AG20443 (cell line): ENCODE results near the gene FAM76A.
A peak's percentile ranks its signal among the peaks of the same experiment; 100 is the strongest.
"Not testable (repeated sequence)": the region's sequence is repeated elsewhere in the genome, so short reads cannot be mapped to it uniquely, and the experiment has no call there.

Source experiments
- DNase-seq: peaks from one replicate; pipeline ENCODE4 v3.0.0; 2012; ENCODE audit warnings: low spot score, mixed read lengths

Gene FAM76A

GRCh38 chr1:27724961-27725373 lies 794 bp upstream of the FAM76A start:
- no peak for DNase-seq

GRCh38 chr1:27726173-27727044 lies 648 bp downstream of the FAM76A start:
- DNase-seq = peak; percentile 80

GRCh38 chr1:27727126-27727525 lies 1.4 kb downstream of the FAM76A start:
- DNase-seq = peak; percentile 26

- no peak for DNase-seq
Measured at GRCh38 chr1:27736252-27736651, 10.5 kb downstream of the FAM76A start.

GRCh38 chr1:27741121-27741520 lies 15.4 kb downstream of the FAM76A start:
- DNase-seq = no peak

- no peak for DNase-seq
Measured at GRCh38 chr1:27744556-27744955, 18.8 kb downstream of the FAM76A start.

- no peak for DNase-seq
Measured at GRCh38 chr1:27745466-27745865, 19.7 kb downstream of the FAM76A start.

- DNase-seq = no peak
Measured at GRCh38 chr1:27752360-27752759, 26.6 kb downstream of the FAM76A start.

- DNase-seq = no peak
Measured at GRCh38 chr1:27755286-27755685, 29.5 kb downstream of the FAM76A start.

- no peak for DNase-seq
Measured at GRCh38 chr1:27755865-27756264, 30.1 kb downstream of the FAM76A start.

- no peak for DNase-seq
Measured at GRCh38 chr1:27759236-27759635, 33.5 kb downstream of the FAM76A start.

- DNase-seq = no peak
Measured at GRCh38 chr1:27760426-27760825, 34.7 kb downstream of the FAM76A start.

GRCh38 chr1:27762033-27762432 lies 36.3 kb downstream of the FAM76A start:
- no peak for DNase-seq

- no peak for DNase-seq
Measured at GRCh38 chr1:27763358-27763757, 37.6 kb downstream of the FAM76A start.

GRCh38 chr1:27770293-27770830 lies 44.6 kb downstream of the FAM76A start:
- no peak for DNase-seq

- DNase-seq = peak; percentile 24
Measured at GRCh38 chr1:27772036-27772931, 46.5 kb downstream of the FAM76A start.

GRCh38 chr1:27772932-27773825 lies 47.4 kb downstream of the FAM76A start, which contains the start of gene STX12:
TSS of gene STX12 (plus strand) at chr1:27773219. CDS start at chr1:27773308, 89 bp downstream.
- peak; percentile 100 for DNase-seq

GRCh38 chr1:27773826-27774445 lies 48.2 kb downstream of the FAM76A start:
- peak; percentile 17 for DNase-seq

GRCh38 chr1:27774654-27775053 lies 48.9 kb downstream of the FAM76A start:
- DNase-seq = no peak

GRCh38 chr1:27775336-27775735 lies 49.6 kb downstream of the FAM76A start:
- not testable (repeated sequence) for DNase-seq

GRCh38 chr1:27776276-27776675 lies 50.5 kb downstream of the FAM76A start:
- not testable (repeated sequence) for DNase-seq
